Stimulated activated CD8-positive, alpha-beta memory T cell treated with anti-CD3 and anti-CD28 coated beads, Interleukin-15, amount 100 ng/mL, for 48 hours (primary cell): ENCODE measurements around the gene CETP.
"Not testable (repeated sequence)": the region's sequence is repeated elsewhere in the genome, so short reads cannot be mapped to it uniquely, and the experiment has no call there.

ENCODE experiments used
- DNase-seq, 2 donors: peaks; one replicate each; pipeline ENCODE4 v3.0.0-alpha.2; 2020; ENCODE audit warnings: low read depth in 2 of 2

Gene CETP

DNA sequence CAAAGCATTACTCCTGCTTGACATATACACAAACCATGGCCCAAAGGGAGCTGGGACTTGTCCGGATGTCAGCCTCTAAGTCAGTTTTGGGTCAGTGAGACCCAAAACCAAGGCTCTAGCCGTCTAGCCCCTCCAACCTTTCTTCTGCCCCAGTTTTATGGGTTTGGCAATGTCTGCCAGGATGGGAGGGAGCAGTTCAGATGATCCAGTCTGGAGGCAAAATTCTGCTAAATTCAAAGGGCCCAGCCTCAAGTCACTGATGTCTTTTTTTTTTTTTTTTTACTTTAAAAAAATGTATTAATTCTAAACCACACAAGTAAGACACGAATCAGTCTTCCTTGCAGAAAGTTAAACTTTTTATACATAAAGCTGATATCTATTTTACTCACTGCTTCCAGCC, 36.2 kb downstream of the CETP start:
- DNase-seq: no peak

DNA sequence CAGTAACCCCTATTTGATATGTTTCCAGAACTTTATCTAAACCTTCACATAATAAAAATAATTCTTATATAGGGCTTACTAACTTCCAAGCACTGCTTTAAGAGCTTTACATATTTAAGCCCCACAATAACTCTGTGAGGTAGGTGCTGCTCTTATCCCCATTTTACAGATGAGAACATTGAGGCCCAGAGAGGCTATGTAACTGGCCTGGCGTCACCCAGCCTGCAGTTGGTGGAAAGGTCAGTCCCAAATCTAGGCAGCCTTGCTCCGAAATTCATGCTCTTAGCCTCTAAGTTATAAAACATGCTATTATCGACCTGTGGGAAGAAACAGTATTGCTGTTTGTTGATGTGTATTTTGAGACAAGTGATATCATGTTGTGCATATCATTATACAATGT, 36.6 kb downstream of the CETP start:
- DNase-seq: no peak

DNA sequence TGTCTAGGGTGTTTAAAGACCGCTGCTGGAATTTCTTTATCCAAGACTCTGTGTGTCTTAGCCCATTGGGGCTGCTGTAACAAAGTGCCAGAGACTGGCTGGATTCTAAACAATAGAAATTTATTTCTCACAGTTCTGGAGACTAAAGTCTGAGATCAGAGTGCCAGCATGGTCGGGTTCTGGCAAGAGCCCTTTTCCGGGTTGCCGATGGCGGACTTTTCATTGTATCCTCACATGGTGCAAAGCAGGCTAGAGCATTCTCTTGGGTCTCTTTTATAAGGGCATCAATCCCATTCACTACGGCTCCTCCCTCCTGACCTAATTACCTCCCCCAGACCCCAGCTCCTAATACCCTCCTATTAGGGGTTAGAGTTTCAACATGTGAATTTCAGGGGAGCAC, 37.1 kb downstream of the CETP start:
- no peak for DNase-seq

DNA sequence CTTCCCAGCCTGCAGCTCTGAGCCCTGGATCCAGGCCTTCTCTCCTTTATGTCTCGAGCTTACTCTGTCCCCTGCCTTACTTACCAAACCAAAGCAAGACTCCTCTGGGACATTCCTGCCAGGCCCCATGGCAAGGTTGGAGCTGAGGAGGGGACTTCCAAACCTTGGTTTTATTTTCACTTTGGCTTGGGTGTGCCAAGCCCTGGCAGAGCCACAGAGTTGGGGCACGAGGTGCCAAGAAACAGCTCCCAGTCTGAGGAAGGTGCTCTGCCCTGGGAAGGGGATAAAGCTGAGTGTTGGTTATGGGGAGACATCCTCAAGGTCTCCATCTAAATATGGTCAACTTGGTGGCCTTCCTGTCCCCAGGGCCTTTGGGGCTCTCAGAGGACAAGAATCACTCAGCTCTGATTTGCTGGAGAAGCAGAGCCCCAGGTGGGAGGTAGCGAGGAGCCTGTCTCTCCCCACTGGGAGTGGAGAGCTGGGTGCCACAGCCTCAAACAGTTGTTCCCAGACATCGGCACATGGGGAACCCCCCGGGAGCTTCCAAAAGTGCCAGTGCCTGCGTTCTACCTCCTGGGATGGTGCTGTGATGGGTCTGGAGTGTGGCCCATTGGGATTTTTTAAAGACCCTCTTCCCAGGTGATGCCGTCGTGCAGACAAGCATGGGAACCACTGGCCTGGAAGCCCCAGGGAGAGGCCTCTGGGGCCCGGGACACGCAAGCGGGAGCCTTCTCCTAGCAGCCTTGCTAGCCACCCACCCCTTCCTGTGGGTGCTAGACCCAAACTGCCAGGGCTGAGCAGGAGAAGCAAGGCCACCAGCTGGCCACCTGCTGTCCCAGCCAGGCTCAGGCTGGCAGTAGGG, 37.9 kb downstream of the CETP start:
- no peak for DNase-seq

DNA sequence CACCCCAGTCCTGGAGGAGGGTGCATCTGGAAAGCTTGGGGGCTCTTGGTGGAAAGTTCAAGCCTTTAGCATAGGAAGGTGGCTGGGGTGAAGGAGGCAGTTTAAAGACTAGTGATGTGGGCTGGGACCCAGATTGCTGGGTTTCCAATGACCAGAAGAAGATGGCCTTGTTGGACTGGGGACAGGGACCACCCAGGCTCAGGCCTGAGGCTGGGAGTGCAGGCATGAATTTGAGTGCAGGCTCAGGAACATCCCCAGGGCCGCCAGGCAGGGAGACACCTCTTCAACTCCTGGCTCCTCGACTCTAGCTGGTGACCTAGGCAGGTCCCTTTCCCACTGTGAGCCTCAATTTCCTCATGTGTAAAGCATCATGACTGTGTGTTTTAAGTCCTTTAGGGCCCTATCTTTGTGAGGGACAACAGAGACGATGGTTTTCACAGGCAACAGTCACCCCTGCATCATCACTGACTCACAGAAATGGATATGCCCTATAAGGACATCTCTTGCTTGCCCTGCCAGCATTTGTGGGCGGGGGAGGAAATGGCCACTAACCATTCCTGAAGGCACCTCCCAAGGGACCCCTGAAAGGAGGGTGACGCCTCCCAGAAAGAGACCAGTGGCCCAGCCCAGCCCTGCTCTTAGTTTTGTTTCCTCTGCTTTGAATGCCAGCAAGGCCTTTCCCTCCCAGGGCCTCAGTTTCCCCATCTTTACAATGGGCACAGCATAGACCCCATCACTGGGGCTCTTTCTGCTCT, 38.7 kb downstream of the CETP start:
- peak; percentile 59 to 73 for DNase-seq

DNA sequence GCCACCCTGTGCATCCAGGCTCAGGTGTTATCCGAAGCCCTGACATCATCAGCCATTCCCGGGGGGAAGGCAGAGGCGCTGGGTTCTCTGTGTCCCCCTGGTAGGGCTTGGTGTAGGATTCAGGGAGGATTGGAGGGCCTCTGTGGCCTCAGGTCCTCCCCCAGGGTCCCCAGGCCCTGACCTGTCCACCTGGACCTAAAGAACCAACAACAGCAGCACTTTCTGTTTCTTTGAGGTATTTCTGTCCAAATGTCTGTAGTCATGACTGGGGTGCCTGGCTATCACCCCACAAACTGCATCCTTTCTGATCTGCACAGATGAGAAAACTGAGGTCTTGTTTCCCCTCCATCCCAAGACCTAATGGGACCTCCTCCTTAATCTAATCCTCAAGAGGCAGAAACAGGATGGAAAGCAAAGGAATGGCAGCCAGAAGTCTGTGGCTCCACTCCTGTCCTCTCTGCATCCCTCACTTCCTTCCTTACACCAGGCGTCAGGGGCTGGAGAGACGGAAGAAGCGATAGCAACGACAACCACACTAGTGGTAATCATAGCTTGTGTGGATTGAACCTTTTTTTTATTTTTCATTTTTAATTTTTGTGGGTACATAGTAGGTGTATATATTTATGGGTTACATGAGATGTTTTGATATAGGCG, 39.4 kb downstream of the CETP start:
- no peak for DNase-seq

DNA sequence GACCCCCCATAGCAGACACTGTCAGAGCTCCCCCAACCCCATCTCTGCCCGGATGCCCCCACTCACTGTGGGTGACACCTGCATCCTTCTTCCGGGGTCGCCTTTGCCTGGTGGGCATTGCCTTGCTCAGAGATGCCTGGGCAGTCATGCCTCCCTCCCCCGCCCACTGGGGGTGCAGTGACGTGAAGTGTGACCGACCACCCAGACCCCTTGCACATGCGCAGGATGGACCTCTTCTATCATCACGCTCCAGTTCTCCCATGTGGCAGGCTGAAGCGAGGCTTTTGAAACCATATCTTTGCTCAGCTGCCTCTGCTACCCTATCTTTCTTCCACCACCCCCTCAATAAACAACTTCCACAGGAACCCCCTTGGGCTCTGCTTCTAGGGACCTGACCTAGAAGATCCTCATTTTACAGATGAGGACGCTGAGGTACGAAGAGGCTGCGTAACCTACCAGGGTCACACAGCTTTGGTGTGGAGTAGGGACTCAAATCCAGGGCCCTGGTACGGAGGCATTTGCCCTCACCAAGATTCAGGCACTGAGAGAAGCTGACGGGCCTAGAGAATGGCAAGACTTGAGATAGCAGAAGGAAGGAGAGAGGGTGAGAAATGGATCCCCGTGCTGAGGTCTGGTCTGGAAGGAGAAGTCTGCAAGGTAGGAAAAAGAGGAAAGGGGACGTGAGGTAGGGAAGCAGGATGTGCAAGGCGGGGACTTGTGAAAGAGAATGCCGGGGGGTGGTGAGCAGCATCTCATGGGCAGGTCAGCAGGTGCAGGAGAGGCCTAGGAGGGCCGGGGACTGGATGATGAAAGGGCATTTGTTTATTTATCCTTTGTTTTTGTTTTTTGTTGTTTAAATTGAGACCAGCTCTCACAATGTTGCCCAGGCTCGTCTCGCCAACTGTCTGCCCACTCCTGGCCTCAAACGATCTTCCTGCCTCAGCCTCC, 42.0 kb downstream of the CETP start:
- DNase-seq: no peak

DNA sequence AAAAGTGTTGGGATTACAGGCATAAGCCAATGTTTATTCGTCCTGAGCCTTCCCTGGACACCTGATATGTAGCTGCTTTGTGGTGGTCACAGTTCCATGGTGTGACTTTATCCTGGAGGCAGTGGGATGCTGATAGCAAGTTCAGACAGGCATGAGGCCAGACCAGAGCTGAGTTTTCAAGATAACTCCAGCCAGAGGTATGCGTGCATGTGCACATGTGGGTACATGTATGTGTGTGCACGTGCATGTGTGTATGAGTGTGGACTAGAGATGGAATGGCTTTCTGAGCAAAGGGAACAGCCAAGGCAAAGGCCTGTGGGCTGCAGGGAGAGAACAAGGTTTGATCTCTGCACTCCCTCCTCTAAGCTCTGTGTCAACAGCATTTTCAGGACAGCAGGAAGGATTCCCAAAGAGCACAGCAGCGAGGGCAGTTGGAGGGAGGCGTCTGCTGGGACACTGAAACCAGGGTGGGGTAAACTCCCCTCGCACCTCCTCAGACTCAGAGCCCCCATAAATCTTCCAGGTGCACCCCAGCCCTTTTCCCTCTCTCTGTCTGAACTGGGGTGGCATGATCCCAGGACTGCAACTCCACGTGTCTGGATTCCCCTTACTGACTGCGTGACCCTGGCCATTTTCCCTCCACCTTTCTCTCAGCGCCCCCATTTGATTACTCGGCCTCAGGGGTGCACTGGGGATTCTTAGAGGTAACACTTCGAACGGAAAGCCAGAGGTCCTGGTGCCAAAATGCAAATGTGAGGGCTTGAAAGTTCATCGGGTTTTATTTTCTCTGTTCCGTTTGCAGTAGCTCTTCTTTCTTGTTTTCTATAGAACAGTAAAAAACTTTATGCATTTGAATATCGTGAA, 42.9 kb downstream of the CETP start:
- no peak for DNase-seq

DNA sequence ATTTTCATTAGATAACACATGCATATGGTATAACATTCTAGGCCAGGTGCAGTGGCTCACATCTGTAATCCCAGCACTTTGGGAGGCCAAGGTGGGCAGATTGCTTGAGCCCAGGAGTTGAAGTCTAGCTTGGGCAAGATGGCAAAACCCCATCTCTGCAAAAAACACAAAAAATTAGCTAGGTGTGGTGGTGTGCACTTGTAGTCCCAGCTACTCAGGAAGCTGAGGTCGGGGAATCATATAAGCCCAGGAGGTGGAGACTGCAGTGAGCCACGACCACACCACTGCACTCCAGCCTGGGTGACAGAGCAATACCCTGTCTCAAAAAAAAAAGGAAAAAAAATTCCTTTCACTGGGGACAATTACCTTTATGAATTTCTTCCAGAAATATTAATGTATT, 43.8 kb downstream of the CETP start:
- not testable (repeated sequence) for DNase-seq

DNA sequence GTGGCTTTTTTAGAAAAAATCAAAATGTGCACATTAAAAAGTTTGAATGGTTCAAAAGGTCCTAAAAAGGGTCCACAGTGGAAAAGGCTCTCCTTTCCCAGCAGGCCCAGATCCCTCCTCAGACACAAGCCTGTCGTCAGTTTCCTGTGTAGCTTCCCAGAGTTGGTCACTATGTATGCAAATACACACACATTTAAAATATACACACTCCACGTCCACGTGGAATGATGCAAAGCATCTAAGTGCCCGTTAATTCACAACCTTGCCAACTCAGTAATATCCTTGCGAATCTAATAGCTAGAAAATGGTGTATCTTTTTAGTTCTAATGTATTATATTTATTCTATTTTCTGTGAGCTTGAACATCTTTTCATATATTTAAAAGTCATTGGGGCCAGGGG, 45.3 kb downstream of the CETP start:
- no peak for DNase-seq

DNA sequence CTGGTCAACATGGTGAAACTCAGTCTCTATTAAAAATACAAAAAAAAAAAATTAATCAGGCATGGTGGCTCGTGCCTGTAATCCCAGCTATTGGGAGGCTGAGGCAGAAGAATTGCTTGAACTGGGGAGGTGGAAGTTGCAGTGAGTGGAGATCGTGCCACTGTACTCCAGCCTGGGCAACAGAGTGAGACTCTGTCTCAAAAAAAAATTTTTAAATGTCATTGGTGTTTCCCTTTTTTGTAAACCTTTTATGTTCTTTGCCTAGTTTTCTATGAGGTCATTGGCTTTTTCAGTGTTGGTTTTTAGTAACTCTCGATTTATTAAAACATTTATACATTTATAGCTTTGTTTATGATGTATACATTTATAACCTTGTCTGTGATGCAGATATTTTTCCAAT, 45.8 kb downstream of the CETP start:
- no peak for DNase-seq

DNA sequence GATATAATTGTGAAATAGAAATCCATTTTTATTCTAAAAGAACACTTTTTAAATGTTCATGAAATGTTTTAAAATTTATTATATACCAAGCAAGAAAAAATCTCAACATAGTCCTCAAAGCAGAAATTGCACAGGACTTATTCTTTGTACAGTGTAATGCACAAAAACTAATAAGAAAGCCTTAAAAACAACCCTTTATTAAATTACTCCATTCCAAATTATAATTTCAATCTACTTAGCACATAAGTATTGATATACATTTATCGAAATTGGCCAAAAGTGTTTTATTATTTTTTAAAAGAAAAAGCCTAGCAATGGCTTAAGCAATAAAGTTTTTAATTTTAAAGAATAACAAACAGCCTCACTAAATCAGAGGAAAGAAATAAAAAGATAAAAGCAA, 46.7 kb downstream of the CETP start:
- DNase-seq: no peak

DNA sequence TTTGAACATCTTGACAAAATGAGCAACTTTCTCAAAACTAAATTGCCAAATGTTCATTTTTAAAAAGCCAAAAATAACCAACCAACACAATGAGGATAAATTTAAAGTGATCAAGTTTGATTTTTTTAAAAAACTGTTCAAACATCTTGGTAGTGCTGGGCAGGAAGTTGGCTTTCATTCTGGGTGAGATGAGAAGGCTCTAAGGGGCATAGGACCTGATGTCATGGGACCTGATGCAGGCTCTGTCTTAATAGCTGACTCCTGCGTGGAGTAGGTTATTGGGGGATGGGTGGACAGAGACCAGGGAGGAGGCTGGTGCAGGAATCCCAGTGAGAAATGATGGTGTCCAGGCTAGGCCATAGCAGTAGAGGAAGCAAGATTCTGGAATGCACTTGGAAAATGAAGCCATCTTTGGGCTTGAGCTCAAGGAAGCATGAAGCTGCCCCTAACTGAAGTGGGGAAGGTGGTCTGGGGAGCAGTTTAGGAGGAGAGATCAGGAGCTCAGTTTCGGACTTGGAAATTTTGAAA, 48.0 kb downstream of the CETP start:
- DNase-seq: no peak

DNA sequence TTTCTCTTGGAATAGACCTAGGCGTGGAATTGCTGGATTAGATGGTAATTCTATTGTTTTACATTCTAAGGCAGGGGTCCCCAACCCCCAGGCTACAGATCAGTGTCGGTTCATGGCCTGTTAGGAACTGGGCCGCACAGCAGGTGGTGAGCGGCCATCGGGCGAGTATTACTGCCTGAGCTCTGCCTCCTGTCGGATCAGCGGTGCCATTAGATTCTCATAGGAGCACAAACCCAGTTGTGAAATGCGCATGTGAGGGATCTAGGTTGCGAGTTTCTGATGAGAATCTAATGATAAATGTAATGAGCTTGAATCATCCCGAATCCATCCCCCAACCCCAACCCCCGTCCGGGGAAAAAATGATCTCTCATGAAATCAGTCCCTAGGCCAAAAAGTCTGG, 50.6 kb downstream of the CETP start:
- DNase-seq: no peak

DNA sequence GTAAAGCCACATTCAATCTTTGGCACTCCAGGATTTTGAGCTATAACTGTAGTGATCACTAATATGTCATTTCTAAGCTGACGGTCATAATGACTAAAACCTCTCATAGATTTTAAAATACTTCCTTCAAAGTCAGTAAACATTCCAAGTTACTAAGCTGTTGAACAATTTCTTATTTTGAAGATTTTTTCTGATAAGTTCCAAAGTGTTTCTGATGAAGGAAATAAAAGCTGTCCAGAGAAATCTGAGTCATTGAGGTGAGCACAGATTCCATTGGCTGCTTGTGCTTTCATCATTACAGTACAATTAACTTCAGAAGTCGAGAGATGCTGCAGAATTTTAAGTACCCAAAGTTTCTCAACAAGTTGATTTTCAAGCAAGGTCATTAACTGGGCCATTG, 51.5 kb downstream of the CETP start:
- no peak for DNase-seq

DNA sequence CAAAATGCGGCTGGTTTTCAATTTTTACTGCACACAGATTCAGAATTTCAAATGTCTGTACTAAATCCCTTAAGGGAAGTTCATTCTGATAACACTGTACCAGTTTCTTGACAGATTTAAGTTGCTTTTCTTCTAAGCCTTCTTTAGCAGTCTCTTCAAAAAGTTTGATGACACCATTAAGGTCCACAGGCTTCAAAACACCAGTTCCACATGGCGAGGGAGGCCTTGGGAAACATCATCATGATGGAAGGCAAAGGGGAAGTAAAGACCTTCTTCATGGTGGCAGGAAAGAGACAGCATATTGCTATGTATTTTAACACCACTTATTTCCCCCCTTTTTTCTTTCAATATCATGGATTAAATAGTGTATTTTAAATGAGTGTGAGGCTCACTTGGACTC, 52.2 kb downstream of the CETP start:
- no peak for DNase-seq

DNA sequence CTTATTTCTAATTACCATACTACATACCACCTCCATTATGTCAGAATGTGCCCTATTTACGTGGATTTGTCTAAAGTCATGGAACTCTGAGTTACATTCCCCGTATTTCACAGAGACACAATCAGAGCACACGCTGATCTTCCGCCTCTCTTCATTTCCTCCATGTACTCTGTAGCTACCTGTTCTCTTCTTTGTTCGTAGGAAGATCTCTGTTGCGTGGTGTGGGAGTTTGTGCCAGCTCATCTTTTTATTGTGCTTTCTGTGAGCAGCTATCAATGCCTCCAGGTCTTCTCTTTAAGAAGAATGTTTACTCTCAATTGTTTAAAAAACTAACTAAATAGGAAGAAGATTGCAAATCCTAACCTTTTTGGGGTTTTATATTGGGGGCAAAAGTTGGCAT, 54.6 kb downstream of the CETP start:
- no peak for DNase-seq

DNA sequence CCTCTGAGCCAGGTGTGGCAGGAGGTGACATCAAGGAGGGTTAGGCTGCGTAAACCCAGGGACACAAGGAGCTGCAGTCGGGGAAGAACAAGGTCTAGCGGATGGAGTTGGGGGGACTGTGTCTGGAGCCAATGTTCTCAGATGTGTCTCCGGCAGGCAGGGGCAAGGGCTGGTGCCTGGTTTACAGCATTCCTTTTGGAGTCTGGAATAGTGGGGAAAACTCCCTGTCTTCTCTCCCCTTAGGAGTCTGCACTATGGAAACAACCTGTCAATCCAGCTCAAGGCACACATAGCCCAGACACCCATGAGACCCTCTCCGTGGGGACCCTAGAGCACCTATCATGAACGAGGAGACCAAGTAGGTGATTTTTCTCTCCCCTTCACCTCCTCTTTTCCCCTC, 55.1 kb downstream of the CETP start:
- DNase-seq: no peak

DNA sequence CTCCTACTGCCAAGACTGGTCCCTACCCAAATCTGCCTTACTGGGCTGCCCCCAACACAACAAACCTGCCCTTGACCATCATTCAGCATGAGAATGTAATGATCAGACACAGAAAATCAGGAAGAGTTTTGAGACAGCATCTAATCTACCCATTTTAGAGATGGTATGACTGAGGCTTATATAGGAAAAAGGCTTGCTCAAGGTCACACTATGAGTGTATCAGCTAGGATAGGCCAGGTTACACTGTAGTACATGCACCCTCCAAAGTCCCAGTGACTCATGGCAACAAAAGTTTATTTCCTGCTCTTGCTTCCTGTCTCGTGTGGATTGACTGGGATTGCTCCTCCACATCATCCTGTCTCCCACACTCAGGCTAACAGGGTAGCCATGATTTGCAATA, 55.5 kb downstream of the CETP start:
- DNase-seq: no peak

DNA sequence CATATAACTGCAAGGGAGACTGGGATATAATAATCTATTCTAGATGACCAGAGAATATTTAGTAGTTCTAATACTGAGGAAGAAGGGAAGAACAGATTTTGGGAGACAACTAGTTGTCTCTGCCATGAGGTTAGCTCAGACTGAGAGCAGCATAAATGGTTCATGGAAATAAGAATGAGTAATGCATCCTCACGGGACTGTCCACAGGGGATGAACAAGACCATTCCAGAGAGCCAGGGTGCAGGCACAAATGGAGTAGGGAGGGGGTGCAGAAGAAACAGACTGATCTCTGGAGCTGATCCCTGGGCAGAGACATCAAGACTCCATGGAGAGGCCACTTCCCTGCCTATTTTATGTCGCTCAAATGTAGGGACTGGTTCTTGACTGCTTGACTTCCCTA, 58.0 kb downstream of the CETP start:
- no peak for DNase-seq
